OCI-LY3 (cell line): Measurements from ENCODE around the gene QSOX2.

Source experiments
- EZH2phosphoT487 ChIP-seq: fragments of 200-600 bp; shearing (Covaris generic); IDR thresholded peaks from 2 replicates; pipeline ENCODE4 v1.6.1; 2018; ENCODE audit warnings: antibody characterized with exemption, mixed run types, low read depth
- TF ChIP-seq, protein P1 (sequence below): fragments of 200-600, 300-600 bp; sonication (generic); IDR thresholded peaks from 2 replicates; pipeline ENCODE4 v1.5.1; 2014; ENCODE audit warnings: antibody characterized with exemption, low read length, low read depth

DNA sequence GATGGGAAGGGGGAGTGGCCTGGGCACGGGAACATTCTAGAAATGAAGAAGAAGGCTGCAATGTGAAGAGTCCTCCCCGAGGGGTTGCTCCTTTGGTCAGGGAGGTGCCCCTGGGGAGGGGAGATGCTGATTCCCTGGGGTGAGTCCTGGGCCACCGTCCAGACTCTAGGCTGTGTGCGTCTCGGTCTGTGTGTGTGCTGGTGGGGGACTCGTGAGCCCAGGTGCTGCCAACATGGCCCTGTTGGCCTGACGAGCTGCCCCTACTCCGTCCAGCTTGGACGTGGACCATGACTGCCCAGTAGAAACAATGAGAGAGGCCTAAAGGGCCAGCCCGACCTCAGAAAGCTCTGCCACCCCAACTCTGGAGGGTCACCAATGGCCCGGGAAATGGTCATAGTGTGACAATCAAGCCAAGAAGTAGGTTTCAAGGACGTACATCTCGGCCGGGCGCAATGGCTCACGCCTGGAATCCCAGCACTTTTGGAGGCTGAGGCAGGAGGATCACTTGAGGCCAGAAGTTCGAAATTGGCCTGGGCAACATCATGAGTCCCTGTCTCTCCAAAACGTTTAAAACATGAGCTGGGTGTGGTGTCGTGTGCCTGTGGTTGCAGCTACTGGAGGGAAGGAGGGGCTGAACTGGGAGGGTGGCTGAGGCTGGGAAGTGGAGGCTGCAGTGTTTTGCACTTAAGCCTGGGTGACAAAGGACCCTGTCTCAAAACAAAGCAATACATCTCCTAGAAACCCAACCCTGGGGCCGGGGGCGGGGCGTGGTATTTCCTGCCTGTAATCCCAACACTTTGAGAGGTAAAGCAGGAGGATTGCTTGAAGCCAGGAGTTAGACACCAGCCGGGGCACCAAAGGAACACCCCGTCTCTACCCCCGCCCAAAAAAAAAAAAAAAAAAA lies 57.7 kb downstream of the QSOX2 start:
- TF ChIP-seq, protein P1, sequence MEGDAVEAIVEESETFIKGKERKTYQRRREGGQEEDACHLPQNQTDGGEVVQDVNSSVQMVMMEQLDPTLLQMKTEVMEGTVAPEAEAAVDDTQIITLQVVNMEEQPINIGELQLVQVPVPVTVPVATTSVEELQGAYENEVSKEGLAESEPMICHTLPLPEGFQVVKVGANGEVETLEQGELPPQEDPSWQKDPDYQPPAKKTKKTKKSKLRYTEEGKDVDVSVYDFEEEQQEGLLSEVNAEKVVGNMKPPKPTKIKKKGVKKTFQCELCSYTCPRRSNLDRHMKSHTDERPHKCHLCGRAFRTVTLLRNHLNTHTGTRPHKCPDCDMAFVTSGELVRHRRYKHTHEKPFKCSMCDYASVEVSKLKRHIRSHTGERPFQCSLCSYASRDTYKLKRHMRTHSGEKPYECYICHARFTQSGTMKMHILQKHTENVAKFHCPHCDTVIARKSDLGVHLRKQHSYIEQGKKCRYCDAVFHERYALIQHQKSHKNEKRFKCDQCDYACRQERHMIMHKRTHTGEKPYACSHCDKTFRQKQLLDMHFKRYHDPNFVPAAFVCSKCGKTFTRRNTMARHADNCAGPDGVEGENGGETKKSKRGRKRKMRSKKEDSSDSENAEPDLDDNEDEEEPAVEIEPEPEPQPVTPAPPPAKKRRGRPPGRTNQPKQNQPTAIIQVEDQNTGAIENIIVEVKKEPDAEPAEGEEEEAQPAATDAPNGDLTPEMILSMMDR = no peak
- no peak for TF ChIP-seq EZH2phosphoT487
